Nephron progenitor cell (in vitro differentiated cells): ENCODE data around the gene GLP1R.
A peak's percentile ranks its signal among the peaks of the same experiment; 100 is the strongest.

Experiments
- DNase-seq: peaks from one replicate; pipeline ENCODE4 v3.0.0; 2021
- H3K27ac Mint-ChIP-seq: 2 replicates; pipeline ENCODE4 v1.8.0; 2021; ENCODE audit warnings: mild to moderate bottlenecking, moderate library complexity, mixed read lengths
- H3K27me3 Mint-ChIP-seq: 2 replicates; pipeline ENCODE4 v1.8.0; 2021; ENCODE audit warnings: mild to moderate bottlenecking, low read depth, mixed read lengths; ENCODE audit not compliant: poor library complexity
- H3K36me3 Mint-ChIP-seq: 2 replicates; pipeline ENCODE4 v1.8.0; 2021; ENCODE audit warnings: low read depth, mixed read lengths
- H3K4me1 Mint-ChIP-seq: 2 replicates; pipeline ENCODE4 v1.8.0; 2021; ENCODE audit warnings: mixed read lengths
- H3K4me3 Mint-ChIP-seq: 2 replicates; pipeline ENCODE4 v1.8.0; 2021; ENCODE audit warnings: mild to moderate bottlenecking, moderate library complexity, mixed read lengths
- H3K9me3 Mint-ChIP-seq: 2 replicates; pipeline ENCODE4 v1.8.0; 2021; ENCODE audit warnings: mild to moderate bottlenecking, moderate library complexity, mixed read lengths
- CTCF ChIP-seq: fragments of 200-600 bp; sonication (generic); IDR thresholded peaks from 2 replicates; pipeline ENCODE4 v1.5.0; 2021; ENCODE audit warnings: antibody characterized with exemption

Gene GLP1R

GRCh38 chr6:39086711-39087110 is 38.1 kb downstream of the GLP1R start:
- no peak for DNase-seq
- H3K9me3 Mint-ChIP-seq, result no peaks in the 10 kb centered on the region
- no peak for TF ChIP-seq CTCF
- no peak overlapping the region for H3K27ac Mint-ChIP-seq
- H3K4me1 Mint-ChIP-seq, result no peaks in the 10 kb centered on the region
- H3K27me3 Mint-ChIP-seq, result peaks cover 40% of the 10 kb centered on the region
- H3K4me3 Mint-ChIP-seq, result no peak overlapping the region
- no peaks in the 10 kb centered on the region for H3K36me3 Mint-ChIP-seq

GRCh38 chr6:39087197-39087596 is 38.6 kb downstream of the GLP1R start:
- no peak overlapping the region for H3K27ac Mint-ChIP-seq
- H3K4me1 Mint-ChIP-seq, result no peaks in the 10 kb centered on the region
- no peak for TF ChIP-seq CTCF
- H3K36me3 Mint-ChIP-seq, result no peaks in the 10 kb centered on the region
- H3K27me3 Mint-ChIP-seq, result peaks cover 40% of the 10 kb centered on the region
- no peak for DNase-seq
- H3K4me3 Mint-ChIP-seq, result no peak overlapping the region
- H3K9me3 Mint-ChIP-seq, result no peaks in the 10 kb centered on the region

- Mint-ChIP-seq H3K9me3 (no peaks in the 10 kb centered on the region), H3K27me3 (peaks cover 40% of the 10 kb centered on the region), H3K4me3 (no peak overlapping the region), H3K4me1 (no peaks in the 10 kb centered on the region), H3K36me3 (no peaks in the 10 kb centered on the region), H3K27ac (no peak overlapping the region)
- peak; percentile 52 for TF ChIP-seq CTCF
- peak; percentile 56 for DNase-seq
Measured at GRCh38 chr6:39088331-39088730, 39.8 kb downstream of the GLP1R start.

GRCh38 chr6:39090036-39090435 is 41.5 kb downstream of the GLP1R start:
- no peaks in the 10 kb centered on the region for H3K9me3 Mint-ChIP-seq
- TF ChIP-seq CTCF, result no peak
- DNase-seq, result no peak
- H3K27ac Mint-ChIP-seq, result no peak overlapping the region
- no peaks in the 10 kb centered on the region for H3K4me1 Mint-ChIP-seq
- H3K27me3 Mint-ChIP-seq, result peaks cover 42% of the 10 kb centered on the region
- no peak overlapping the region for H3K4me3 Mint-ChIP-seq
- H3K36me3 Mint-ChIP-seq, result no peaks in the 10 kb centered on the region

GRCh38 chr6:39091220-39091619 is 42.6 kb downstream of the GLP1R start:
- Mint-ChIP-seq H3K4me1 (no peaks in the 10 kb centered on the region), H3K9me3 (no peaks in the 10 kb centered on the region), H3K27me3 (peaks cover 40% of the 10 kb centered on the region), H3K27ac (no peak overlapping the region), H3K36me3 (no peaks in the 10 kb centered on the region), H3K4me3 (no peak overlapping the region)
- TF ChIP-seq CTCF, result no peak
- no peak for DNase-seq

- no peak for DNase-seq
- Mint-ChIP-seq H3K4me1 (no peaks in the 10 kb centered on the region), H3K27ac (no peak overlapping the region), H3K27me3 (peaks cover 34% of the 10 kb centered on the region), H3K36me3 (no peaks in the 10 kb centered on the region), H3K9me3 (no peaks in the 10 kb centered on the region), H3K4me3 (no peak overlapping the region)
- no peak for TF ChIP-seq CTCF
Measured at GRCh38 chr6:39092124-39092523, 43.5 kb downstream of the GLP1R start.
